Gastrocnemius medialis (tissue), 4 donors: ENCODE data around the gene NAXE.

Experiments
- CTCF ChIP-seq, 5 experiments: fragments of 450-650 bp in 3 of 5; fragments of 200-600 bp in 2 of 5; sonication (generic) in 2 of 5; IDR thresholded peaks in 4 of 5; conservative IDR thresholded peaks in 1 of 5; 1 replicate in 4 of 5; 2 replicates in 1 of 5; pipeline ENCODE4 v1.5.1; 2016 to 2019; ENCODE audit warnings: antibody characterized with exemption in 5 of 5, mild to moderate bottlenecking in 3 of 5, moderate library complexity in 3 of 5
- POLR2A ChIP-seq, 2 donors: fragments of 450-650 bp; IDR thresholded peaks; one replicate each; pipeline ENCODE4 v1.6.1; 2017; ENCODE audit warnings: antibody characterized with exemption in 2 of 2, mild to moderate bottlenecking in 2 of 2, moderate library complexity in 2 of 2

- TF ChIP-seq CTCF (IDR thresholded peaks at IDR 0.05 in 4 of 5, conservative IDR thresholded peaks at IDR 0.05 in 1 of 5) (no peak), POLR2A (IDR thresholded peaks at IDR 0.05) (no peak)
Measured at GRCh38 chr1:156553860-156554485, 37.6 kb upstream of the NAXE start.
